ENCODE measurements around the gene SLC23A2.
"Not testable (repeated sequence)": the region's sequence is repeated elsewhere in the genome, so short reads cannot be mapped to it uniquely, and the experiment has no call there.

SLC23A2 gene

DNA sequence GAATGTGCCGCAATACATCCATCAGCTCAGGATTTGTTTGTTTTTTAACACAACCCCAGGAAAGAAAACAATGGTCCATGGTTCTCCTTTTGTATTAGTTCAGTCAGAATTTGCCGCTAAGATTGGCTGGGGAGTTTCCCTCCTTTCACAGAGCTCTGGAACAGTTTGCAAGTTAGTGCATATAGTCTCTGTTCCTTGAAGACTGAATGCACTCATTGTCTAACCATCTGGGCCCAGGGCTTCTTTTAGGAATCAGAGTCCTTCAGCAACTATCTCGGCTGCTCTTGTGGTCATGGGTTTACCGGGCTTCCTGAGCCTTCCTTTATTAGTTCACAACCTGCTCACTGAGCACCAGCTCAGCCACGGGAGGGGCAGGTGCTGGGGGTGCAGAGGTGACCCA, 121.3 kb downstream of the SLC23A2 start:
- no peak for DNase-seq

DNA sequence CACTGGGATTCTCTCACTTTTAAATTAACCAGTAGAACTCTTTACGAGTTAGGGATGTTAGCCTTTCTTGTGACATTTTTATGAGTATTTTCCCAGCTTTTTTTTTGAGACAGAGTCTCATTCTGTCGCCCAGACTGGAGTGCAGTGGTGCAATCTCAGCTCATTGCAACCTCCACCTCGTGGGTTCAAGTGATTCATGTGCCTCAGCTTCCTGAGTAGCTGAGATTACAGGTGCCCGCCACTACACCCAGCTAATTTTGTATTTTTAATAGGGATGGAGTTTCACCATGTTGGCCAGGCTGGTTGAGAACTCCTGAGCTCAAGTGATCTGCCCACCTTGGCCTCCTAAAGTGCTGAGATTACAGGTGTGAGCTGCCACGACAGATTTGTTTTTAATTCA, 123.2 kb downstream of the SLC23A2 start:
- DNase-seq: not testable (repeated sequence)

DNA sequence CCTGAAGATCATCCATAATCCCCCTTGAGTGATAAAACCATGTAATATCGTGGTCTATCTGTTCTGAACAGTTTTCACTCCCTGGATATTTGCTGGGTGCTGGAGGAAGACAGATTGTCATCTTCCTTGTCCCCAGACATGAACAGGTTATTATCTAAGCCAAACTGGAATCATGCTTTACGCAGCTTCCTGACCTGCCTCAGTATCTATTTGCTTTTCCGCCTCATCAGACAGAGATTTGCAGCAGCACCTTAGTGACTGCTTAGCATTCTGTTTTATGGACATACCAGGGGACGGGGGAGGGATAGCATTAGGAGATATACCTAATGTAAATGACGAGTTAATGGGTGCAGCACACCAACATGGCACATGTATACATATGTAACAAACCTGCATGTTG, 124.6 kb downstream of the SLC23A2 start:
- DNase-seq: no peak

GRCh38 chr20:4876301-4876700, 125.0 kb downstream of the SLC23A2 start:
- DNase-seq: no peak

GRCh38 chr20:4875578-4876067, 125.7 kb downstream of the SLC23A2 start:
- no peak for DNase-seq

DNA sequence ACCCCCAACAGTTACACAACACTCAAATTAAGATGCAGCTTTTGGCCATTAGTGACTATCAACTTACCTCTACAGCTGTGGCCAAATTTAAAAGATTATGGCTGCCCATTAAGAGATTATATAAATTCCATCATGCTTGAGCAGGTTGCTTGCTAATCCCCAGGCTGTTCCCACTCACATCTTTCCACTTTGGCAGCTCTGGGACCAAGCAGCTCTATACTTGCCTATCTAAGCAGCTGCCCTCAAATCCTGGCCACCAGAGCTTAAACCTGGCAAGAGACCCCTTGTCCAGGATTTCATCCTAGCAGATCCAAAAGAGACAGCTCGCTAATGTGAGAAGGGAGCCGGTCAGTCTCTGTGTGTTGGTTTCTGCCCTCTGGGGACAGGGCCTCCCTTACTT, 127.9 kb downstream of the SLC23A2 start:
- DNase-seq: no peak

GRCh38 chr20:4871486-4871885, 129.8 kb downstream of the SLC23A2 start:
- no peak for DNase-seq

DNA sequence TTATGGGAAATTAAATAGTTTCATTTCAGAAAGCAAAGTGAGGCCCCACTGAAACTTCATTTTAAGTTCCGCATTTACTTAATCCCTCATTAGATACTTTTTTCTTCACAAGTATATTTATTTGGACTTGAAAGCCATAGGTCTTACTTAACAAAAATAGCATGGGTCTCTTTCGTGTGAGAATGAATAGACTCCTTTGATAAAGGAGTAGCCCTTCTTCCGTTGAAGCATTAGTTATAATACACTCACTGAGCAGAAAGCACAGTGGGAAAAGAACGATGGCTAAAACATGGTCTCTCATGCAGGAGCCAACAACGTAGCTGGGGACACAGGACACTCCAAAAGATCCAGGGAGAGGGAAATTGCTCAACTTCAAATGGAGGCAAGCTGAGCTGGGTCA, 130.4 kb downstream of the SLC23A2 start:
- DNase-seq: no peak

GRCh38 chr20:4869290-4870193, 131.8 kb downstream of the SLC23A2 start:
- DNase-seq: no peak

- DNase-seq: no peak
Observed at GRCh38 chr20:4867051-4867450, 134.3 kb downstream of the SLC23A2 start.

DNA sequence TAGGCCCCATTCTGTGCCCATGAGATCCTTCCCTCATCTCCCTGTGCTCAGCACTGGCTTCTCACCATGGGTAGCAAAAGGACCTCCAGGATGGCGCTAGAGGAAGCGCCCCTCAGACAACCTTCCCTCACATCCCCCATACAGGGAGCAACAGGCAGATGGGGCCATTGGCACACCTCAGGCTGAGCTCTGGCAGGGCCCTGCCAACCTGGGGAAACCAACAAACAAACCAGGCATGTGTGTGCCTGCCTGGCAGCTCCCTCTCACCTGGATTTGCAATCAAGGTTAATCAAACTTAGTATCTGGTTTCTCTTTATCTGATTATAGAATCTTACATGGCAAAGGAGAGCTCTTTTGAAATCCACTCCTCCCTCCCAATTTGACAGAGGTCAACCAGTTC, 134.9 kb downstream of the SLC23A2 start:
- DNase-seq: no peak

DNA sequence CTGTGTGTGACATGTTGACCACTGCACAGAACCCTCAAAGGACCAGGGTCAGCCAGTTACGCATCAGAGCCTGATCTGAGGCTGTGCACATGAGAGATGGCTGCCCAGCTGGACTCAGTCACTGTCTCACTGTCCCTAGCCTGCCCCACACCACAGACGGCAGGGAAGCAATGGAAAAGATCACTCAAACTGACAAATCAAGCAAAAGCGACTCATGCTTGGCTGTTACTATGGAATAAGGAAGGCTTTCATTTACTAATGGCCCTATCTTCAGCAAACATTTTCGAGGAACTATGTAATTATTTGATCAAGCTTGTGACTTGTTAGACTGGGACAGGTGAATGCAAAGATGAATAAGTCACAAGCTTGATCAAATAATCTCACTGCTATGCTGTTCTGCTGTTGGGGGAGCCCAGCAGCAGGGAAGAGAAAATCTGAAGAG, 137.0 kb downstream of the SLC23A2 start:
- DNase-seq: no peak

DNA sequence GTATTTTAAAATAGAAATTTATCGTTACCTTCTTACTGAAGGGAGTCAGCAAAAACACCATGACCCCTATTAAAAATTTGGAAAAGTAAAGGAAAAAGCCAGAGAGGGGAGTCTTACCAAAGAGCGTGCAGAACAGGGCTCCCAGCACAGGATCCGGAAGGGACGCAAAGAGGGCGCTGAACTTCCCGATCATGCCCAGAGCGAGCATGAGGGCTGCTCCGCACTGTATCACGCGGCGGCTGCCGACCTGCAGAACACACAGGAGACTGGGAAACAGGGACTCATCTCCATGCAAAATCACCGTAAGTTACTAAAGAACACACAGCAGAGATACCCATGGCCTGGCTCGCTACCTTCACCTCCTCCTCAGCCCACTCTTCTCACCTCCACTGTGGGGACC, 138.6 kb downstream of the SLC23A2 start:
- no peak for DNase-seq

- no peak for DNase-seq
Observed at GRCh38 chr20:4861961-4862360, 139.3 kb downstream of the SLC23A2 start.

GRCh38 chr20:4858000-4858399, 143.3 kb downstream of the SLC23A2 start:
- DNase-seq: no peak

GRCh38 chr20:4856022-4856755, 145.1 kb downstream of the SLC23A2 start:
- no peak for DNase-seq

DNA sequence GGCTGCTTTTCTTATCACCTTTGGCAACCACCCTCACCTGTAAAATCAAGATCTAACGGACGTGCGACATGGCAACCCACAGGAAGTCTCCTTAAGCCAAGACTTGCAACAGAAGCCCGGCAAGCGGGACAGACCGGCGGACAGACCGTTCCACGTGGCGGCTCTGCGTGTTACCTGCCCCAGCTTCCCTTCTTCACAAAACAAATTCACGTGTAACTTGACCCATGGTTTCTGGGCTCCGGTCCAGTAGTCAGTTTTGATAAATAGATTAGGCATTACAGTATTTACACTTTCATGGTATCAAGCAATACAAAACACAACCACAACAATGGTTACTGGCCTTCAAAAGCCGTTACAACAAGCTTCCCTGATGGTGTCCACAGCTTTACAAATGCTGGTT, 145.8 kb downstream of the SLC23A2 start:
- DNase-seq: no peak

DNA sequence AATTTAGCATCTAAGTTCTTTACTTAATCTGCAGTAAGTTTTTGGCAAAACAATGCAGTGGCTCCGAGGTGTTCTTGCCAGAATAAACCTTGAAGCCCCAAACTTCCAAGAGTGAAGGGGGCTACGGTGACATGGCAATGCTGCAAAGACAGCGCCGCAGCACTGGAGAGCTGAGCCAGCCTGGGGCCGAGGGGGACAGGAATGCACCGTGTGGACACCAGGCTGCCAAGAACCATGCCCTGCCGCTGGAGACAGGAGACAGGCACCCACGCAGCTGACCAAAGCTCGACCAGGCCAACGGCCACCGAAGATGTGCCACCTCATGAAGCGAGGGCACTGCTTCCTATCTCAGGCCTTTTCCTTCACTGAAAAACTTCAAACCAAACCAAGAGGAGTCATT, 146.2 kb downstream of the SLC23A2 start:
- DNase-seq: no peak

DNA sequence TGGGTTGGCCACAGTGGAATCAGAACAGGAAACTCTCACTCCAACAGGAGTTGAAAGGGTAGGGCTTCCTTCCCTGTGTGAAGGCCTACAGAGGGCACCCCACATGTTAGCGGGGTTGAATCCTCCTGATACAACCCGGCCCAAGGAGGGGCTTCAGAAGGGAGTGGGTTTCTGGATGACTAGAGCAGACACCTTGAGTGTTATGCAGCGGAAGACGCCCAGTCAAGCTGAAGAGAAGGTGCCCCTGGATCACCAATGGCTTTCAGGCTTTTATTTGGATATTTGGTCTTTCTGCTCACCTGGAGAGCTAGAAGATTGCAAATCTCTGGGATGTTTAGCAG, 146.8 kb downstream of the SLC23A2 start:
- no peak for DNase-seq

DNA sequence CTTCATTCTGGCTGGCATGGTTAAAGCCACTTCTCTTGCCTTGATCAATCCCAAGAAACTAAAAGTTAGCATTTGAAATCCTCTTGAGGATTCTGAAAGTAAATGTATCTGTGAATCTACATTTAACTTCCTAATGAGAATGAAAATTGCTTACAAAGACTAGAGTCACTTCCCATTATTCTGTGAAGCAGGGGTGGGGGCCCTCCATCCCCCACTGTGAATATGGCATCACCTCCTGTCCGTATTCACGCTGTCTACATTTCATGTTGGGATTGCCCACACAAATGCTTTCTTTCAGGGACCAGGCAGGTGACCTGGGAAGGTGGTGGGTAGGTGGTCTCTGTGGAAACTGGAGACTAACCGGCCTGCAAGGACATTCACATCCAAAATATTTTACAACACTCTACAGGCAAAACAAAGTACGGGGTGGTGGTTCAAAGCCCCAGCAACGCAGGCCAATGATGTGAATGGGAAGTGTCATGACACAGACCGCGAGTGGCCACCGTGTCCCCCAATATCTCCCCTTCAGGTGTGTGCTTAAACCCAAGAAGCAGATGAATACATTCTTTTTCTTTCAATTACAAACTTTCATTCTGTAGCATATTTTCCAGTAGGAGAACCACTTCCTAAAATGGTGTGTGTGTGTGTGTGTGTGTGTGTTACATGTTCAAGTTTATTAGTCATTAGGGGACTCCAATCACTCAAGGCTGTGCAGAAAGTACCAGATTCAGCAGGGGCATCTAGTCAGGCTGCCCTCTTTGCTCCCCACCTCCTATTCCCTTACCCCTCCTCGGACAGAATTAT, 147.4 kb downstream of the SLC23A2 start:
- DNase-seq: no peak

GRCh38 chr20:4853004-4853403, 148.3 kb downstream of the SLC23A2 start:
- DNase-seq: no peak

GRCh38 chr20:4850960-4851359, 150.3 kb downstream of the SLC23A2 start:
- DNase-seq: no peak
